Mesodermal cell (in vitro differentiated cells): ENCODE data around the gene SRP68.

Experiments
- H3K27ac ChIP-seq: 2 replicates; pipeline ENCODE4 v1.7.0; 2013; ENCODE audit warnings: mild to moderate bottlenecking, low read depth, low read length, moderate library complexity; ENCODE audit not compliant: severe bottlenecking
- H3K36me3 ChIP-seq: 2 replicates; pipeline ENCODE4 v1.7.1; 2013; ENCODE audit warnings: mild to moderate bottlenecking, low read length, moderate library complexity; ENCODE audit not compliant: control insufficient read depth, insufficient read depth
- H3K4me1 ChIP-seq: one replicate; pipeline ENCODE4 v1.7.1; 2013; ENCODE audit warnings: mild to moderate bottlenecking, low read length; ENCODE audit not compliant: insufficient read depth, control insufficient read depth, poor library complexity, severe bottlenecking
- H3K4me3 ChIP-seq: 2 replicates; pipeline ENCODE4 v1.7.0; 2013; ENCODE audit warnings: low read length, control low read depth, mild to moderate bottlenecking; ENCODE audit not compliant: insufficient read depth, poor library complexity, severe bottlenecking; ENCODE audit errors: extremely low read depth
- H3K9me3 ChIP-seq: 2 replicates; pipeline ENCODE4 v1.7.1; 2013; ENCODE audit warnings: mild to moderate bottlenecking, low read length, moderate library complexity; ENCODE audit not compliant: control insufficient read depth
- WGBS, 2 experiments: methylation state at CpG; one replicate each; pipeline ENCODE4 v1.1.5; 2013; ENCODE audit warnings: missing lambda C conversion rate in 2 of 2; ENCODE audit not compliant: insufficient coverage in 2 of 2; 5-methylcytosine and 5-hydroxymethylcytosine counted together

The SRP68 gene

DNA sequence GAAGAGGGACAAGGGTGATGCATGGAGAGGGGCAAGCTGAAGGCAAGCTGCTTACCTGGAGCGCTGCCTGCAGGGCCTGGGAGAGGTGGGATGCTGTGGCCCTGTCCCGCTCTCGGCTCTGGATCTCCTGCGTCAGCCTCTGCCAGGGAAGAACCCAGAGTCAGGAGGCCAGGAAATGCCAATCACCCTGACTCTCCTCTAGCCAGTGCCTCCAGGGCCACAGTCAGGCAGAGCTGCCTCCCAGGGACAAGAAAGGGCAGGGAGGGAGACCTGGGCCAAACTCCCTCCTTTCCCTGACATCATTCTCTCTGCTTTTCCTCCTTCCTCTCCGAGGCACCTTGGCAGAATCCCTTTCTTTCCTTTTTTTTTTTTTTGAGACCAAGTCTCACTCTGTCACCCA, 60.4 kb downstream of the SRP68 start:
- Histone ChIP-seq H3K4me1 (peaks cover 10% of the 10 kb centered on the region), H3K9me3 (no peaks in the 10 kb centered on the region)

DNA sequence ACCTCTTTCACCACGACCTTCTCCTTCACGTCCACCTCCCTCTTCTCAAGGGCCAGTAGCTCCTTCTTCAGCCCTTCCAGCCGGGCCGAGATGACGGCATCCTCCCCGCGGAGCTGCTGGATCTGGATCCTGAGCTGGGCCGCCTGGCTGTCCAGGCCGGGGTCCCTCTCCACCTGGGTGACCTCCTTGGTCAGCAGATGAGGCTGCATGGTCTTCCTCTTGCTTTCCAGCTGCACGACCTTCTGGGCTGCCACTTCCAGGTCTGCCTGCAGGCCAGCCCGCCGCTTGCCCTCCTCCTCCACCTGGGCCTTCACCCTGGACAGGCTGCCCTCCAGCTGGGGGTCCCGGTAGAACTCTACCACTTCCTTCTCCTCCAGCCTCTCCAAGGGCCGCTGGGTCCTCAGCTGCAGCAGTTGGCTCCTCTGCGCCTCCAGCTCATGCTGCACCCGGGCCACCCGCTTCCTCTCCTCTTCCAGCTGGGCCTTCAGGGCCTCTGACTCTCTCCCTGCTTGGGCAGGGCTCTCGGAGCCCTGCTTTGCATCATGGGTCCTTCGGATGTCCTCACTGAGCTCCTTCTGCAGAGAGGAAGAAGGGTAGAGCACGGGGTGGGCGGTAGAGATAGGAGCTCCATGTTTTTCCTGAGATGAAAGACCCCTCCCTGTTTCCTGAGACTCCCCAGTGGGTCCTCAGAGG, 62.2 kb downstream of the SRP68 start:
- H3K4me3 ChIP-seq: no peak overlapping the region
- no peaks in the 10 kb centered on the region for H3K36me3 ChIP-seq
- H3K9me3 ChIP-seq: no peaks in the 10 kb centered on the region
- H3K4me1 ChIP-seq: peaks cover 12% of the 10 kb centered on the region
- 91 to 95% methylated on average over 17 to 19 of the region's 21 CpGs for WGBS, 2 experiments
- H3K27ac ChIP-seq: no peak overlapping the region

More for the DNA sequence above, 60.4 kb downstream of the SRP68 start:
- Histone ChIP-seq H3K27ac (no peak overlapping the region), H3K36me3 (no peaks in the 10 kb centered on the region), H3K4me3 (no peak overlapping the region)
- WGBS, 2 experiments: 83 to 90% methylated on average over 4 to 5 of the region's 5 CpGs

- WGBS, 2 experiments: 94 to 96% methylated on average over 20 of the region's 20 CpGs
- Histone ChIP-seq H3K27ac (no peak overlapping the region), H3K9me3 (no peaks in the 10 kb centered on the region), H3K4me1 (peaks cover 19% of the 10 kb centered on the region), H3K36me3 (no peaks in the 10 kb centered on the region), H3K4me3 (no peak overlapping the region)
Measured at GRCh38 chr17:76009447-76009846, 62.9 kb downstream of the SRP68 start.

DNA sequence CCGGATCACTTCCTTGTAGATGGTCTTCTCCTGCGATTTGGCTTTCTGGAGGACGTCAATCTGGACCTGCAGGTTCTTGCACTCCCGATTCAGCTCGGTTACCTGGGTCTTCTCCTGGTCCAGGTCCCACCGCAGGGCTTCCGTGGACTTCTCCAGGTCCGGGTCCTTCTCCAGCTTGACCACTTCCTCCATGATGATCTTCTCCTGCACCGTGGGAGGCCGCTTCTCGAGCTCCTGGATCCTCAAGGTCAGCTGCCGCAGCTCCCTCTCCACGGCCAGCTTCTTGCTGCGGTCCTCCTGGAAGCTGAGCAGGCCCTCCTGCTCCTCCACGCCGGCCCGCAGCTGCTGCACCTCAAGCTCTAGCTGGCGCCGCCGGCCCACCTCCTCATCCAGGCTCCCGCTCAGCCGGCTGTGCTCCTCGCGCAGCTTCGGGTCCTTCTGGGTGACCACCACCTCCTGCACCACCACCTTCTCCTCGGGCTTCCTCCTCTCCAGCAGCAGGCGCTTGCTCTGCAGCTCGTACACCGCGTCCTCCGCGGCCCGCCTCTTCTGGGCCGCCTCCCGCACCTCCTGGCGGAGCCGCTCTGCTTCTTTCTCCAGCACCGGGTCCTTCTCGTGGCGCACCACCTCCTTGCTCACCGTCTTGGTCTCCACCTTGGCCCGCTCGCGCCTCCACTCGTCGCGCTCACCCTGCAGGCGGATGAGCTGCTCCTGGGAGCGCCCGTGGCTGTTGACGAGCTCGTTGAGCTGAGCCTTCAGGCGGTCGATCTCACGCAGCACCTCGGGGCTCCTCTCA, 63.5 kb downstream of the SRP68 start:
- WGBS, 2 experiments: 89 to 95% methylated on average over 56 of the region's 56 CpGs
- no peak overlapping the region for H3K4me3 ChIP-seq

GRCh38 chr17:76008208-76008607, 64.1 kb downstream of the SRP68 start:
- H3K27ac ChIP-seq: no peak overlapping the region
- WGBS, 2 experiments: 94% methylated on average over 32 to 36 of the region's 36 CpGs
- no peaks in the 10 kb centered on the region for H3K9me3 ChIP-seq

More for the DNA sequence above, 63.5 kb downstream of the SRP68 start:
- peaks cover 16% of the 10 kb centered on the region for H3K4me1 ChIP-seq
- H3K27ac ChIP-seq: no peak overlapping the region
- H3K9me3 ChIP-seq: no peaks in the 10 kb centered on the region
- no peaks in the 10 kb centered on the region for H3K36me3 ChIP-seq

DNA sequence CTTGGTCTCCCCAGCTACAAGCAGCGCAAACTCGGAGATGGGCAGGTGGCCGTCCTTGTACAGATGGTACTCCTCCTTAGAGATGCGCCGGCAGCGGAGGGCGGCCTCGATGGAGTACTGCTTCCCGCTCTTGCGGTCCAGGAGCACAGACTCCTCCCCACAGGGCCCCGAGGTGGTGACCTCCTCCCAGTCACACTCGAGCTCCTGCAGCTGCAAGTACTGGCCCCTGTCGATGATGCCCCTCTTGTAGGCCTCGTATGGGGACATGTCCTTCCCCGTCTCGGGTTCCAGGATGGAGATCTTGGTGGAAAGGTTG, 64.5 kb downstream of the SRP68 start:
- Histone ChIP-seq H3K36me3 (no peaks in the 10 kb centered on the region), H3K4me1 (peaks cover 9% of the 10 kb centered on the region), H3K27ac (no peak overlapping the region), H3K9me3 (no peaks in the 10 kb centered on the region), H3K4me3 (no peak overlapping the region)
- 93 to 94% methylated on average over 16 of the region's 16 CpGs for WGBS, 2 experiments

More at GRCh38 chr17:76008208-76008607, 64.1 kb downstream of the SRP68 start:
- H3K4me3 ChIP-seq: no peak overlapping the region
- peaks cover 10% of the 10 kb centered on the region for H3K4me1 ChIP-seq
- no peaks in the 10 kb centered on the region for H3K36me3 ChIP-seq

DNA sequence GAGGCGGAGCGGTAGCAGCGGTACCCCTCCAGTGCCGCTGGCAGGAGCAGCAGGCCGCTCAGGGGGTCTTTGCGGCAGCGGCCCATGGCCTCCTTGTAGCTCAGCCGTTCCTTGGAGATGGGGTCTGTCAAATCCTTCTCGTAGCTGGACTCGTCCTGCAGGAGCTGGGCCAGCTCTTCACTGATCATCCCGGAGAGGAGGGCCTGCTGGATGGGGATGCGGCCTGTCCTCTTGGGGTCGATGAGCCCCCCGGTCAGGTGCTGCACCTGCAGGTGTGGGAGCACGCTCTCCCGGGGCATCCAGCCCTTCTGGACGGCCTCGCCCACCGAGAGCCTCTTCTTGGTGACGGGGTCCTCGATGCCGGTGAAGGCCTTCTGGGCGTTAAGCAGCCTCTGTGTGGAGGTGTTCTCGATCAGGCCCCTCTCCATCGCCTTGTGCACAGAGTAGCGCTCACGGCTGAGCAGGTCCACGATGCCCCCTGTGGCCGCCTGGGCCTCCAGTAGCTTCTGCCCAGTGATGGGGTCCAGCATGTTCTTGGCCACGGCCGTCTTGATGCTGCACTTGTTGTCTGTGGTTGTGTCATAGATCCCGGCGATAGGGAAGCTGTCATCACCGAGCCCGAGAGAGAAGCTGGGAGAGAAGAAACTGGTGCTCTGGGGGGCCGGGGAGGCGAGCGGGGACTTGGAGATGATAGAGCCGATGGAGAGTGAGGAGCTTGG, 65.0 kb downstream of the SRP68 start:
- peaks cover 9% of the 10 kb centered on the region for H3K4me1 ChIP-seq
- 93 to 94% methylated on average over 37 to 39 of the region's 39 CpGs for WGBS, 2 experiments
- H3K27ac ChIP-seq: no peak overlapping the region
- no peak overlapping the region for H3K4me3 ChIP-seq
- no peaks in the 10 kb centered on the region for H3K9me3 ChIP-seq
- H3K36me3 ChIP-seq: no peaks in the 10 kb centered on the region

DNA sequence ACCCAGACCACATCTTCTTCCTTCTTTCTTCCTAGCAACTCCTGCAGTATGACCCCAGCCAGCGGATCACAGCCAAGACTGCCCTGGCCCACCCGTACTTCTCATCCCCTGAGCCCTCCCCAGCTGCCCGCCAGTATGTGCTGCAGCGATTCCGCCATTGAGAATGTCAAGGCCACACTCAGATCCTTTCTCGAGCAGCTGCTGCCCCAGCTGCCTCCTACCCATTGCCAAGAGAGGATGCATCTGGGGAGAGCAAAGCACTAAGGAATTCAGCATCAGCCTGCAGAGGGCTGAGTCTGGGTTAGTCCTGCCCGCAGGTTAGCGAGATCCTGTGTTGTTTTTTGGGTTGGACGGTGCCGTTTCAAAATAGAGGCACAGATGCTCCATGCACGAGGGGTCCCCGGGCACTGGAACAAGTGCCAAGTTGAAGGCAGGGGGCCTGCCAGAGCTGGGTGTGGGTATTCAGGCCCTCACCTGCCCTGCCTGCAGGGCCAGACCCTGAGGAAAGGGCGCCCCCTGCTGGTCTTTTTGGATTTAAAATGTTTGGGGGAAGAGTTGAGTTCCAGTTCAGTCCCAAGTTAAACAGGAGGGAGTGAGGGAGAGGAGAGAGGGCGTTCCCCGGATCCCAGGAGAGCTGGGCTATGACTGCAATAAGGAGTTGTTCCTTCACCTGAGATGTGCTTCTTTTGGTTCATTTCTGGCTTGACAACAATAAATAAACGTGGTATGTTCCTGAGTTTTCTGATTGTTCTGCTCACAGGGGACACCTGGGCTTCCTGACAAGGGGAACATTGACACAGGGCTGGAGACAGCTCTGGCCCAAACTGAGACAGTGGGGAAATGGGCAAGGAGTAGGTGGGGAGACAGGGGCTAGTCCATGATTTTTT, 66.8 kb downstream of the SRP68 start:
- Histone ChIP-seq H3K36me3 (no peaks in the 10 kb centered on the region), H3K4me1 (peaks cover 9% of the 10 kb centered on the region), H3K9me3 (no peaks in the 10 kb centered on the region), H3K27ac (peak overlapping the region; percentile 32), H3K4me3 (no peak overlapping the region)
- 70 to 73% methylated on average over 12 to 16 of the region's 16 CpGs for WGBS, 2 experiments

DNA sequence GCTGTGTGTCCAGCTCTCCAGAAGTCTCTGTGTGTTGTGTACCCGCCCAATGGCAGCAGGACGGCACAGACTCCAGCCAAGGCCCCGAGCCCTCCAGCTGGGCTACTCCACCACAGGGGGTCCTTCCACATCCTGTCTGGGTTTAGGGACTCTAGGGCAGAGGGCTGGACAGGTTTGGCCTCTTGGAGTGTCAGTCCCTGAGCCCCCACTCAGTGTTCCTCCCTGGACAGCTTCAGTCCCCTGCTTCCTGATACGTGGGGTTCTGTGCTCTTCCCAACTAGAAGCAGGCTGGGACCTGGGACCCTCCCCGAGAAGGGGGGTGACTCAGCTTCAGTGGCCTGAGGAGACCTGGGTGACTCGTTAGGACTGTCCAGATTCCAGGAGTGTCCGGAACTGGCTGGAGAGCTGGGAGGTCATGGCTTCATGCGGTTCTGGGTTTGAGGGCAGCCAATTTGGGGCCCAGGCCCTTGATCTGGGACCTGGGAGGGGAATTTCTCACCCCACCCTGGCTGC, 67.5 kb downstream of the SRP68 start:
- Histone ChIP-seq H3K4me1 (peaks cover 9% of the 10 kb centered on the region), H3K27ac (peak overlapping the region; percentile 32), H3K36me3 (no peaks in the 10 kb centered on the region), H3K4me3 (no peak overlapping the region), H3K9me3 (no peaks in the 10 kb centered on the region)
- 85 to 98% methylated on average over 6 to 8 of the region's 8 CpGs for WGBS, 2 experiments

DNA sequence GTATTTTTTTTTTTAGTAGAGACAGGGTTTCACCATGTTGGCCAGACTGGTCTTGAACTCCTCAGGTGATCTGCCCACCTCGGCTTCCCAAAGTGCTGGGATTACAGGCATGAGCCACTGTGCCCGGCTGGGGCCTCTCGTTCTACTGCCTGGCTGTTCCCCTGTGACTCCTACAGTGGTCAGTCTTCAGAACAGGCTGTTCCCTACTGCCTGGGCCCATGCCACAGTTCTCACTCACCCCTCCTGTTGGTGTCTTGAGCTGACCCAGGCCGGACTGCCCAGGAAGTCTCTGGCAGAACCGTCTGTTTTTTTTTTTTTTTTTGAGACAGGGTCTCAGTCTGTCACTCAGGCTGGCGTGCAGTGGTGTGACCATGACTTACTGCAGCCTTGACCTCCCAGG, 68.4 kb downstream of the SRP68 start:
- Histone ChIP-seq H3K4me1 (peaks cover 9% of the 10 kb centered on the region), H3K36me3 (no peaks in the 10 kb centered on the region), H3K4me3 (no peak overlapping the region), H3K27ac (no peak overlapping the region), H3K9me3 (no peaks in the 10 kb centered on the region)
- 88 to 91% methylated on average over 5 to 6 of the region's 6 CpGs for WGBS, 2 experiments
